Inflammatory macrophage (primary cell): Measurements from ENCODE around the gene KRT74.

Source experiments
- DNase-seq, 2 donors: peaks; one replicate each; pipeline ENCODE4 v3.0.0-alpha.2; 2020 to 2022
- total RNA-seq, 18 experiments: gene quantifications; one replicate each; lab custom pipeline; 2026; ENCODE audit warnings: mixed read lengths in 6 of 18, inconsistent platforms in 2 of 18; lab: John Stamatoyannopoulos, UW

Gene KRT74
- total RNA-seq, result 0 to 0.10 (median 0) reads per million in 18 experiments

DNA sequence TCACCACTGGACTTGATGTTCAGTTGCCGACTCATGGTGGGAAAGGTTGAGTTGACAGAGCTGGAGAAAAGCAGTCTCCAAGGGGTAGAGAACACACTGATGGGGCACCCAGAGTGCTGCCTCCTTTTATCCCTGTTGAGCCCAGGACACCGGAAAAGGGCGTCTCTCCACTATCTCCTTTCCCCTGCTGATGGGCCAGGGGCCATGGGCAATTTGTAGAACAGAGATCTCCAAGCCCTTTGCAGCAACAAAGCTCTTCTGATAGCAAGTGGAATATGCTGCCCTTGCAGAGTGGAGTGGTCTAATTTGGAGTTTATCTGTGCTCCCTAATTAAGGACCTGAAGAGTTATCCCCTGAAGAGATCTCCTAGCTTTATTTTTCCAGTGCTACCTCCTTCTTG lies at the start of gene KRT74:
Gene KRT74, minus strand, starts transcription at position 101 of the 400 bp plus-strand sequence. Its CDS starts 66 bp downstream, at position 35.
- no peak for DNase-seq

DNA sequence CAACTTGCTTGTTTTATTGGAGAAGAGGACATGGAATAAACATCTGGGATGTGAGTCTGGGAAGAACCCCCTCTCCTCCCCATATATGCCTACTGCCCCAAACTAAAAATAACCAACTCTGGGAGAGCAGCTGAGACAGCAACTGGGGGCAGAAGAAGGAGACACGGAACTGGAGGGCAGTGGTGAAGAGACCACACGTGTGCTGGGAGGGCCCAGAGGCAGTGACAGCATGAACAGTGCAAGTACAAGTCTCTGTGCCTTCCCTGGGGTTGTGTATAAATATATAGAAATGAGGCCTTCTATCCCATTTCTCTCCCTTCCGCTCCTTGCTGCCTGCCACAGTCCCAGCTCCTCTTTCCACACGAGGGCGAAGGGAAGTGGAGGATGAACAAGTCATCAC lies 48.7 kb upstream of the KRT74 start:
- no peak for DNase-seq

DNA sequence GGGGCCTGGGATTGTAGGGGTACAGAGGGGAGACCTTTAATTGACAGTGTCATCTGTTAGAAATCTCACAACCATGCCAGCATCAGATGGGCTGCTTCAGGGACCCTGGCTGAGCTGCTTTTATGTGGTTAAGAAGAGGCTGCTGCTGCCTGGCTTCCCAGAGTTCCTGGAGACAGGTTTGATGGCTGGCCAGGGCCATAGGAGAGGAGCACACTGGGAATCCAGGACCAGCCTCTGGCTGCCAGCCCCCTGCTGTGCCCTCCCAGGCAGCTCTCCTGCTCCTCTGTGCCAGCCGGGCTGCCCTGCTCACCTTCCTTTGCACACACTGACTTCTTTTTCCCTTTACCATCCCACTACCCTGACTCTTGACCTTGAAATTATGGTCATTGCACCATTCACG lies 45.2 kb upstream of the KRT74 start:
- DNase-seq, result no peak

DNA sequence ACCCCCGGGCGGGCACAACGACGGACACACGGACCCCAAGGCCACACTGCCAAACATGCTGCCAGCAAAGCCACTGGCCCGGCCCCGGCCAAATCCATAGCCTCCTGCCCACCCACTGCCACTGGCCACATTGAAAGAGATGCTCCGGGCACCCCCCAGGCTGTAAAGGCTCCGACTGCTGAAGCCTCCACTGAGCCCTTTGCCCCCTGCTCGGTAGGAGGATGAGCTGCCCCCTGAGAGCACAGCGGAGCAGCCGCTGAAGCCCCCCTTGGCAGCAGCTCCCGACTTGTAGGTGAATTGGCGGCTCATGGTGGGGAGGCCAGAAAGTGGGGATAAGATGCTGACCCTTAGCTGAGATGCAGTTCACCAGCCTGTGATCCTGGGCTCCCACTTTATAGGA lies 44.6 kb upstream of the KRT74 start, which contains the start of gene KRT73:
Gene KRT73, minus strand, starts transcription at position 344 of the 400 bp plus-strand sequence. Its CDS starts 35 bp downstream, at position 309.
- no peak for DNase-seq

DNA sequence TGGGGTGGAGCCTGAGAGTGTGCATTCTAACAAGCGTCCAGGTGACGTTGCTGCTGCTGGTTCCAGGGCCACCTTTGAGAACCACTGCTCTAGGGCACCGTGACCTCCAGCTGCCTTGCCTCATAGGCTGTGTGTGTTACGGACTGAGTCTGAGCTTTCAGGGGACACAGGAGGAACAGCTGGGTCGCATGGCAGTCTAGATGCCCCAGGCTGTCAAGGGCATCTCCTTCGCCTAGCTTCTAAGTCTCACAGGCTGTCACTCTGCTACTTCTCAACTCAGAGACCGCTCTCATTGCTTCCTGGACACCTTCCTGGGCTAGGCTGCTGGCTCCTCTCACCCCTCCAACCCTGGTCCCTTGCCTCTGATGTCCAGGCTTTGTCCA lies 43.8 kb upstream of the KRT74 start:
- DNase-seq, result no peak

DNA sequence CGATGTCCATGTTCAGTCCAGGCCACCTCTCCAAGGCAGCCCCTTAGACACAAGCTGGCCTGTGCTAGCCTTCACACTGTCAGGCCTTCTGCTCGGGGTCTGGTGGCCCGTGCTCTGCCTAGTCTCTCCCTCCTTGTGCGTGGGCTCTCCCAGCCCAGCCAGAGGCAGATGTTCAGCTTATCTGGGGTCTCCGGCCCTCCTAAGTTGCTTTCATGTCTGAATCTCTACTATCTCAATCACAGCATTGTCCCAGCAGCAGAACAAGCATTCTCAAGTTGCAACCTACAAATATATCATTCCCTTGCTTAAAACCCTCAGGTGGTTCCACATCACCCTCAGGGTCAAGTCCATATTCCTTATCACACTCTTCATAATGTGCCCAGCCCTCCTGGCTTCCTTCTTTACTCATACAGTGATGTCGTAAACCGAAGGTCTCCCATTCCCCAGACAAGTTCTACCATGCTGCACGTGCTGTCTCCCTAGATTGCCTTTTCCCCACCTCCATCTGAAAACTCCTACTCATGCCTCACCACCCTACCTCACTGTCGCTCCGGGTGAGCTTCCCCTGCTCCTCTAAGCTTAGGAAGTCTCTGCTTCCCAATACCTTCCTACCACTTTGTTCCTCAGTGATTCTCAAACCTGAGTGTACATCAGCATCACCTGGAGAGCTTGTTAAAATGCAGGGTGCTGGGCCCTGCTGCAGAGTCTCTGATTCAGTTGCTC lies 43.2 kb upstream of the KRT74 start:
- DNase-seq, result no peak

DNA sequence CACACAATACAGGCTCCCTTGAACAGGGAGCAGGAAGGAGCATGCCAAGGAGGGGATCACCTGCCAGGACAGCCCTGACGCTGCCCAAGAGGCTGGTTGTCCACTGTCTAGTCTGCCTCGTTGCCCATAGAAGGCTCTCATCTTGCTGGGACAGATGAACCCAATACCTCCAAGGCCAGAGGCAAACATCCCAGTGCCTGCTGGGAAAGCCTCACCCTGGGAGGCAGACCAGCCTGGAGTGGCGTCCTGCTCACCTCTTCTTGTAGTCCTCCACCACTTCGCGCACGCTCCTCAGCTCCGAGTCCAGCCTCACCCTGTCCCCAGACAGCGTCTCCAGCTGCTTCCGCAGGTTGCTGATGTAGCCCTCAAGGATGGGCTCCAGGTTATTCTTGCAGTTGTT lies 42.3 kb upstream of the KRT74 start:
- no peak for DNase-seq

DNA sequence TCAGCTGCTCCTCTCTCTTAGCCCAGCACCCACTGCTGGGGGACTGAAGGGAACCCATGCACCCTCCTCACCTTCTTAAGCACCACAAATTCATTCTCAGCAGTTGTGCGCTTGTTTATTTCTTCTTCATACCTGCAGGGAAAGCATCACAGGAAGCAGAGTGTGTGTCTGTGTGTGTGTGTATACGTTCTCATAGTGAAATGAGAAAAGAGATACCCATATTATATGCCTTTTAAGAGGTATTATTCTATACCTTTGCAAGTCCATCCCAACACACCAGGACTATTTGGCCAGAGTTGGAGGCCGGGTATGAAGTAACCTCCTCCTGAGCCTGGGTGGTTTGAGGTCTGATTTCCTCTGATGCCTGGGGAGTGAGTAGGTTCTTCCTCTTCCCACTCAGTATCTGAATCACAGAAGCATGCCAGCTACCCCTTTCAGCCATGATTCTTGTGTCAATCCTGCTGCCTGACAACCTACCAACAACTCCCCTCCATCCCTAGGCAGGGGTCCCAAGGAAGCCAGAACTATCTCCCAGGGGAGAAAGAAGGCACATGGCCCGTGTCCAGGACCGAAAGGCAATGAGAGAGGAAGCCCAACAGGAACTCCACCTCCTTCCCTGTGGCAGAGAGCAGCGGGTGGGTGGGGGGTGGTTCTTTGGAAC lies 41.7 kb upstream of the KRT74 start:
- DNase-seq, result peak; percentile 73 to 84

DNA sequence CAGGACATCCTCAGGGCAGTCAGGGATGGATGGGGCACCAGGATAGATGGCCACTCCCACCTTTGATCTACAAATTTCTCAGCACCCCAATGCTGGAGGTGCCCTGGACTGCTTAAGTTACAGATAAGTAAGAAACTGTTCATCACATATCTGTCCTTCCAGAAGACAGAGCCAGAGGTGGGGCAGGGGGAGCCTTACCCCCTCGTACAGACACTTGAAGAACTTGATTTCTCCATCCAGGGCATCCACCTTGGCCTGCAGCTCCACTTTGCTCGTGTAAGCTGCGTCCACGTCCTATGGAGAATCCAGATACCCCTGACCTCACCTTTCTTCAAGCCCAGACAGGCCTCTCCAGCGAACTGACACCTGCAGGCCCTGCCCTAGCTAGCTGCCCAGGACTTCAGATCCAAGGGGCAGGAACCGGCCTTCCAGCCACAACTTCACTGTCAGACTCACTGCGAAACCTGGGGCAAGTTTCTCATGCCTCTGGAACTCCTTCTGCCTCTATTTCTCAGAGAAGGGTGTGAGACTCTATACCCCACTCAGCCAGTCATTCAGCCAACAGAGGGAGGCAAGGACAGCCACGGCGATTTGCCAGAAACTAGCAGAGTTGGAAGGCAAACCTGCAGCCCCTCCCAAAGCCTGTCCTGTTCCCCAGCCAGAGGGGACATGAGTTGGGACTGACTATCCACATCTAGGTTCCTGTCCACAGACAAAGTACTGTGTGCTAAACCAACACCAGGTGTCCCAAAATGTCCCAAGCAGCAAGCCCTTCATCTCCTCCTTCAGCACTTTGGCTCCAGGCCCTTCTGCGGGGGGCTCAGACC lies 41.0 kb upstream of the KRT74 start:
- no peak for DNase-seq

DNA sequence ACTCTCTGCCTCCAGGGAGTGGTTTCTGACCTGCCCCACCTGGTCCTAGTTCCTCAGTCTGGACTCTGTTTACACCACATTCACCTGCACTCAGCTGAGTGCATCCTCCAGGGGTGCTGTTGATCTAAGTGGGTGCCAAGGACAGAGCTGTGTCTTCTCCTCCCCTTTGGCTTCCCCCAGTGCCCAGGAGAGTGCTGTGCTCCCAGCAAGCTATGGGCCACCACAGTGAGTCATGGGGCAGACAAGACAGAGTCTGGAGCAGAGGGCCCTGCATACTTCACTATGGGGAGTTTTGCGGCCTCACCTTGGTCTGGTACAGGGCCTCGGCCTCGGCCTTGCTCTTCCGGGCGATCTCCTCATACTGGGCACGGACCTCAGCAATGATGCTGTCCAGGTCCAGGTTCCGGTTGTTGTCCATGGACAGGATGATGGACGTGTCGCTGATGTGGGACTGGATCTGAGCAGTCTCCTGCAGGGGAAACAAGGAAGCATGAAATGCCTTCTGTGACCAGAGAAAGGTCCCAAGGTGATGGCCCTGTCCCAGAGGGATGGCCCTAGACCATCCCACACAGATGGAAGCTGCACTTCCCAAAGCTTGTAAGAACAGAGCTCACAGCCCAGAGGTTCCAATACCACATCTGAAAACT lies 39.9 kb upstream of the KRT74 start:
- no peak for DNase-seq

DNA sequence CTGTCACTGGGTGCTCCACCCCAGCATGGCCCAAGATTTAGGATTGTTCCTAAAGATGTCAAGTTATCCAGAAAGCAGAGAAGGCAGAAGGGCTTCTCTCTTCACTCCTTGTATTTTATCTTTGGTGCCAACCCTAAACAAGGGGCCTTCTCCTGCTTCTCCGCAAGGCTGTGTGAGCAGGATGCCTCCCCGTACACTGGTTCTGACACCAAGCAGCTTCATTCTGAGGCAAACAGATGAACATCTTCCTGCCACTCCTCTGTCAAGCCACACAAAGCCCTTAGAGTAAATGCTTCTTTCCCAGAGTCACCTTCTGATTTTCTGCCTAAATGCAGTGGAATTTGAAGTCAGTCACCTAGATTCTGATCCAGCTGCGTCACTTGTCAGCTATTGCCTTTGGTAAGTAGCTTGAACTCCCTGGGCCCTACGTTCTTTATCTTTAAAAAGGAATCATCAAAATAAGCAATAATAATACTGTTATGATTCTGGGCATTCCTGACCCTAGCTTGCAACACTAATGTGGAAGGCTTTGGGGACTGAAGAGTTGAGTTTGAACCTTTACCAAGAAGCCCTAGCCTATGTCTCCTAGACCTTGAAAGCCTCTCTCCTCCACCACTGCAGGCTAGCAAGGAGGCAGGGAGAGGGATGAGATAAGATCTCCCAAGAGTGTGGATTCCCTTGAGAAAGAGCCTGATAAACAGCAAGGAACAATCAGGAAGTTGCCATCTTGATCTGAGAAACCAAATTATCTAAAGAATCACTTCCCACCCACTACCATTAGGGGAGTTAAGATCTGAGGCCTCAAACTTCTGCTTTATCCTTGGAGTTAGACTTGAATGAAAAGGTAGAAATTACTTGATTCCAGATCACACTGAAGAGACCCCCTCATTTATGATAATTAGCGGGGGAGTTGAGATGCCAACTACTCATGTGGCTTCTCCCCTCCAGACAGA lies 39.1 kb upstream of the KRT74 start:
- no peak for DNase-seq

DNA sequence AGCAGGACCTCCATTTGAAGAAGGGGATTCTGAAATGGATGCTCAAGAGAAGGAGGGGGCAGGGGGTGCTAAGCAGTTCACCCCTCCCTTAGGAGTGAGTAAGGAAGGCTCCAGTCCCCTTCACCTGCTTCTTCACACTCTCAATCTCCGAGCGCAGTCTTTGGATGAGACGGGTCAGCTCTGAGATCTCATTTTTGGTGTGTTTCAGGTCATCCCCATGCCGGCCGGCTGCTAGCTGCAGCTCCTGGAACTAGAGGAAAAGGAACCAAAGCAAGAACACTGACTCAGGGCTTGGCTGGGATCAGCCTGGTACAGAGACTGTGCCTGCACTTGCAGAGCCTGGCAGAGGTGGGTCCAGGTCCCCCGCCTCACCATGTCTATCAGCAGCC lies 37.4 kb upstream of the KRT74 start:
- DNase-seq, result no peak

DNA sequence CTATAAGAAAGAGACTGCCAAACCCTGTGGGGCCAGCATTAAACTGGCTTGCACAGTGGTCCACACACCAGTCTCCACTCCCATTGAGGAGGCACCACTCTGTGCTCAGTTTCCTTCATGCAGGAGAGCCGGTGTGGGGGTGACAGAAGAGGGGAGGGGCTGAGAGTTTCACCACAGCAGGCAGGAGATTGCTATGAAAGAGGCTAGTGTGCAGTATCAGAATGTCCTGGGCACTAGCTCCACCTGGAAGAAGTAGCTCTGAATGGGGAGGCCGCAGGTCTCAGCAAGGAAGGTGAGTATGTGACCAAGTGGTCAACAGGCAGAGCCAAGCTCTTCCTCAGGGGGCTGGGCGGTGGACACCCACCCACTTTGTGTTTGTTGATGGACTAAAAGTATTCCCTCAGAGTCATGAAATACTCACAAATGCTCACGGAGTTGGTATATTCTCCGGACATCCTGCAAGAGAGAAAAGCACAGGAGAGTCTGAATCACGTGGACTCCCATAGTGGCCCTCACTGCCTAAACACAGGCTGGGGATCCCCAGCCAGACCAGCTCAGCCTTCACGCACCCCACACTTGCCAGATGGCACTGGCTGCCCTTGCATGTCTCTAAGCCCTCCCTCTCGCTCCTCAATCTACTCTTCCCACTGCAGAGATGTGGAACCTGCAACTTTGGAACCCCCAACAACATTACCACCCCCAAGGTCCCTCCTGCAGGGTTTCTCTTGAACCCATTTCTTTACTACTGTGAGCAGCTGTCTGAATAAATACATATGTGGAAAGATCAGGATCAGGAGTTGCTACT lies 35.4 kb upstream of the KRT74 start:
- no peak for DNase-seq

DNA sequence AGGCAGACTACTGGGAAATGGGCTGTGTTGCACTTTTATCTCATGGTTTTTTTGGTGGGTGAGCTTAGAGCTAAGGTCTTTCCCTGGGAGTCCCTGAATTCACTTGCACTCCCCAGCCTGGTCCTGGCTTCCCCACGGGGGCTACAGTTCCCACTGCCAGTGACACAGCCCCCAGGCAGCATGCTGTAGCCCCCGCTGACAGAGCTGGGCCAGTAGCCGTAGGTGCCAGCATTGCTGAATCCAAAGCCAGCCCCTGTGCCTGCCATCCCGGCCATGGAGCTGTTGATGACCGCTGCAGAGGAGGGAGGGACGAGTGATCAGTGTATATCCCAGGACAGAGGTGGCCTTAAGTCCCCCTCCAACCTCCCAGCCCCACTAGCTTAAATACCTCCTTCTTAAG lies 34.5 kb upstream of the KRT74 start:
- DNase-seq, result no peak

DNA sequence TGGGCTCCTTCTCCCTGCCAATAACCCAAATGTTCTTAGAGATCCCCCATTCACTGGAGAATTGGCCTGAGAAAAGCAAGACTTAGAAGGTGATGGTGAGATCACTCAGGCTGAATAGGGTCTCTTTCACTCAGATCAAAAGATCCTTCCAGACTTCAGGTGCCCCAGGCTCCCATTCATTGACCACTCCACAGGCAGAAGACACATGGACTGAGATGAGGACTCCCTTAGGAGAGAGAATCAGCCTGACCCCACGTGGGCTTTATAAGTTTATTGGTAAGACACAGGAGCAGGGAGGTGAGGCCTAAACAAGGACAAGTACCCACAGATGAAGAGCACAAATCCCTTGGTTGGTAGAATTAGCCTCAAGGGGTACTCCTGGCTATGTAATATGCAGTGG lies 33.7 kb upstream of the KRT74 start:
- no peak for DNase-seq

DNA sequence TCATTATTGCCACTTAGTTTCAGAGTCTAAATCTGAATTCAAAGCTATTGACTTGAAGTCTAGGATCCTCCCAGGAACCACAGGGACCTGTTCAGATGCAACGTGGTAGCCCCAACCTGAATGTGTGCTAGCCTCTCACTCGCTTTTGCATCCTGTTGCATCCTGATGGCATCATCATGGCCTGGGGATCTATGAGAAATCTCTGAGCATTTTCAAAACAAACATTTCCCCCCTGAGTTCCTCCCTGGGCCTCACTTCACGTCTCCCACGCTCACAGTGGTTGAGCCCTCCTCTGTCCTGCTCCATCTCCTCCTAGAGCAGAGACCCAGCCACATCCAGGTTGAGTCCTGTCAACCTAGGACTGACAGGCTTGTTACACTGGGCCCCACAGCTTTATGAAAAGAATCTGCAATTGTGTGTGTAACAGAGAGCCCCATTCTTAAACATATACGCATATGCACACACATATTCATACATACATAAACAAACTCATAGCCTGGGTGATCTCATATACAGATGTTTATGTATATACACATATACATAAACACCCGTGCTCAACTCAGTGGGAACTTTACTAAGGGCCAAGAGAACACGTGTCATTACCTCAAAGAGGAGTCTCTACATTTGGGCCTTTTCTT lies 33.1 kb upstream of the KRT74 start:
- DNase-seq, result no peak

DNA sequence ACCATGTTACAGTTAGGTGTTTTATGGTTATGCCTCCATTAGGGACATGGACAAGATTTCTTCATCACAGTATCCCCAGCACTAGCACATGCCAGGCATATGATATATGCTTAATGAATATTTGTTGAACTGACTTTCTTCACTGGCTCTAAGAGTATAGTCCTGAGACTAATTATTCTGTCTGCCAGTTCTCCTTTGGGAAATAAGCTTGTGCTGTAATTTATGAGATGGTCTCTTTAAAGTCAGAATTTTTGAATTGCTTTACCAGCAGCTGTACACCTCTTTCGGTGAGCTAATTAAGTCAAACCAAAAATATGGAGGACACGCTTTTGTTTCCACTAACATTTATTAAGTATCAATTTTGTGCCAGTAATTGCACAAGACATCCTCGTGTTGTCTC lies 32.5 kb upstream of the KRT74 start:
- no peak for DNase-seq

DNA sequence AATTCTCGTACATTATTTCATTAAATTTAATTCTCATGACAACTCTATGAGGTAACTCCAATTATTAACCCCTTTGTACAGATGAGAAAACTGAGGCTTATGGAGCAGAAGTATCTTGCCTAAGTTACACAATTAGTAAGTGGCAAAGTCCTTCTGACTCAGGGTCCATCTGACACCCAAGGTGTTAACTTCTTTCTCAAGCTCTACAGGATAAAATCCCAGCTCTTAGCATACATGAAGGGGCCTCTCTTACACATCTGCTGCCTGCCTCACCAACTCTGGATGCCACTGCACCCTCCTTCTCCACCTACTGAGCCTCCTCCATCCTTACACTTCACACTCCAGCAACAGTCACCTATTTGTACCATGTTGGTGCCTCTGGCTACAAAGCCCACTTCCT lies 31.9 kb upstream of the KRT74 start:
- DNase-seq, result no peak

DNA sequence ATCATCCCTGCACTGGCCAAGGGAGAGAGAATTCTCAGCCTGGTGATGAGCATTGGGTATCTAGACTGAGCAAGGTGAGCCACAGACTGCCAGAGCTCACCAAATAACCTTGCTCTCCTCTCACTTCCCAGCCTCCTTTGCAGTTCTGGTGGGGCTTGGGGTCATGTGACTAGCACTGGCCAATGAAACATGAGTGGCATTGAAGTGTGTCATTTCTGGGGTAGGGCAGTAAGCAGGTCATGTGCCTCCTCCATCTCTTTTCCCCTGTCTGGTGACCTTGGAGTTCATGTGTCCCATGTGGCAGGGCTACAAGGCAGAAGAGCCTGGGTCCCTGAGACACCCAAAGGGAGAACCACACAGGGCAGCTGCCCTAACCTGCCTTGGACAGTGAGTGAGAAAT lies 31.2 kb upstream of the KRT74 start:
- DNase-seq, result no peak

DNA sequence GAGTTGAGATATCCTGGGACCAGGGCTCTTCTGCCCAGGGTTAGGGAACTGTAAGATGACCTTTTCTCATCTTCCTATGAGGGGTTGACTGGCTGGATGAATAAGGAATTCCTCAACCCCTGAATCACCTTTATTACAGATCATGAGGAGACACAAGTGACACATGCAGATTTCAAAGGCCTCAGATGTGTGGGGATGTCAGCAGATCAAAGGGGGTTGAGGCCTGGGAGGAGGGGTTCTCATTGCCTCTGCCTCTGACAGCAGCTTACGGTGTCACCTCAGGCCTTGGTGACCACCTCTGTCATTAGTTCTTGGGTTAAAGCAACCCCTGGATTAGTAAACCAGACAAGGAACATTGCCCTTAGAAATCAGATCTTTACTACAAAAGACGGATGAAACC lies 29.7 kb upstream of the KRT74 start:
- no peak for DNase-seq
